Brain microvascular endothelial cell (primary cell): ENCODE data around the gene NTRK3.

Source experiments
- DNase-seq: peaks from one replicate; pipeline ENCODE4 v3.0.0-alpha.2; 2020
- H3K27ac ChIP-seq: fragments of 250-450 bp; sonication (Bioruptor Pico); 2 replicates; pipeline ENCODE4 v1.5.1; 2020; ENCODE audit warnings: mild to moderate bottlenecking, moderate library complexity
- H3K27me3 ChIP-seq: fragments of 250-450 bp; sonication (Bioruptor Pico); replicated peaks from 2 replicates; pipeline ENCODE4 v1.5.1; 2020; ENCODE audit warnings: mild to moderate bottlenecking
- H3K36me3 ChIP-seq: fragments of 250-450 bp; sonication (Bioruptor Pico); replicated peaks from 2 replicates; pipeline ENCODE4 v1.5.1; 2020; ENCODE audit warnings: mild to moderate bottlenecking
- H3K4me3 ChIP-seq: 2 replicates; pipeline ENCODE4 v1.5.1; 2011; ENCODE audit warnings: low read depth, mild to moderate bottlenecking, control low read depth, low read length, moderate library complexity
- CTCF ChIP-seq: IDR thresholded peaks from 2 replicates; pipeline ENCODE4 v1.5.1; 2011; ENCODE audit warnings: low read depth, mild to moderate bottlenecking, moderate library complexity, low read length, control low read depth, inconsistent platforms; ENCODE audit errors: missing control alignments
- in situ Hi-C: cut with HindIII; loops from 2 replicates; pipeline ENCODE4 v1.10.0; 2017; ENCODE audit warnings: low sequenced_read_pairs, low pct_ligation_motif_present

The NTRK3 gene

DNA sequence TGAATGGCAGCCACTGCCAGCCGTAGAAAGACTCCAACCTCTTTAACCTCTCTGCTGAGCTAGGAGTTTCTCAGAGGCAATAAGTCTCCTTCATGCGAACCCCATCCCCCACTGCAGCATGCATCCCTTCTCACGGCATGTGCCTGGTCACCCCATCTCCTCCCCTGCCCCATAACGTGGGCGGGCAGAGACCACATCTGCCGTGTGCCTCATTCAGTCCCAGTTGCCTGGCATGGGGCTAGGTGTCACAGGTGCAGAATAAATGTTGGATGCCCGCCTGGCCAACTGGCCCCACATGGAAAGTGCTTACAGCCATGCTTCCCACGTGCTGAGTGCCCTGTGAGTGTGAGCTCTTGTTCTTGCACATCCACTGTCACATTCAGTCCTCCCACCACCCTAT lies 43.5 kb upstream of the NTRK3 start:
- no peak for DNase-seq
- Histone ChIP-seq H3K4me3 (no peak overlapping the region), H3K36me3 (no peaks in the 10 kb centered on the region), H3K27me3 (no peaks in the 10 kb centered on the region), H3K27ac (no peak overlapping the region)
- in situ Hi-C loops: no loop called here
- no peak for TF ChIP-seq CTCF

DNA sequence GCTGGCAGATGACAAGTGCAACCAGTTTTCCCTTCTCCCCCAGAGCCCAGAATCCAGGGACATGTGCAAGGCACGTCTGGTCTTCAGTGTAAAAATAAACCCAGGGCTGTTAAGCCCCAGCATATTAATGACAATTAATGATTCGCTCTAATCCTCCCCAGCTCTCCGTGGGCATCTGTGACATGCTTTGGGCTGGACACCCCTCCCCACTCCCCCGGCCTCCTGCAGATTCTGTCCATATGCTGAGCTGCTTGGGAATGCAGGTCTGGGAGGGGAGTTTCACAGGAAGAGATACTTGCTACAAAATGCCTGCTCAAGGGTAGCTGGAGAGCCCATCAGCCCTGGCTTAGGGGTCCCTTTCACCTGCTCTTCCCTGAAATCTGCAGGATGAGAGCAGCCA lies 43.0 kb upstream of the NTRK3 start:
- Histone ChIP-seq H3K4me3 (no peak overlapping the region), H3K27ac (no peak overlapping the region), H3K27me3 (no peaks in the 10 kb centered on the region), H3K36me3 (no peaks in the 10 kb centered on the region)
- TF ChIP-seq CTCF: no peak
- in situ Hi-C loops: no loop called here
- DNase-seq: no peak

GRCh38 chr15:88288661-88289060 lies 32.1 kb upstream of the NTRK3 start:
- TF ChIP-seq CTCF: no peak
- Histone ChIP-seq H3K36me3 (no peaks in the 10 kb centered on the region), H3K27me3 (no peaks in the 10 kb centered on the region), H3K4me3 (no peak overlapping the region), H3K27ac (no peak overlapping the region)
- in situ Hi-C loops: no loop called here
- no peak for DNase-seq

DNA sequence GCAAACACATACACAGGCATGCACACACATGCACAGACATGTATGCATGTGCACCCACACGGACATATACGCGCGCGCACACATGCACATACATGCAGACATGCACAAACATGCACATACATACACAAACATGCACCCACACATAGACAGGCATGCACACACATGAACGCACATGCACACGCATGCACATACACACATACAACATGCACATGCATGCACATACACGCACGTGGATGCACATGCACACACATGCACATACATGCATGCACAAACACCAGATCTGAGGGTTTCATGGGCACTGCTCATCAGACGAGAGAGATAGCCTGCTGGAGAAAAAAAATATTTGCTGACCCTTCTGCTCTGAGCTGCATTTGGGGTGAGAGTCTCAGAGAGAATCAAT lies 31.7 kb upstream of the NTRK3 start:
- in situ Hi-C loops: no loop called here
- H3K27me3 ChIP-seq: no peaks in the 10 kb centered on the region
- no peak overlapping the region for H3K27ac ChIP-seq
- TF ChIP-seq CTCF: no peak
- no peak overlapping the region for H3K4me3 ChIP-seq
- H3K36me3 ChIP-seq: no peaks in the 10 kb centered on the region
- no peak for DNase-seq

DNA sequence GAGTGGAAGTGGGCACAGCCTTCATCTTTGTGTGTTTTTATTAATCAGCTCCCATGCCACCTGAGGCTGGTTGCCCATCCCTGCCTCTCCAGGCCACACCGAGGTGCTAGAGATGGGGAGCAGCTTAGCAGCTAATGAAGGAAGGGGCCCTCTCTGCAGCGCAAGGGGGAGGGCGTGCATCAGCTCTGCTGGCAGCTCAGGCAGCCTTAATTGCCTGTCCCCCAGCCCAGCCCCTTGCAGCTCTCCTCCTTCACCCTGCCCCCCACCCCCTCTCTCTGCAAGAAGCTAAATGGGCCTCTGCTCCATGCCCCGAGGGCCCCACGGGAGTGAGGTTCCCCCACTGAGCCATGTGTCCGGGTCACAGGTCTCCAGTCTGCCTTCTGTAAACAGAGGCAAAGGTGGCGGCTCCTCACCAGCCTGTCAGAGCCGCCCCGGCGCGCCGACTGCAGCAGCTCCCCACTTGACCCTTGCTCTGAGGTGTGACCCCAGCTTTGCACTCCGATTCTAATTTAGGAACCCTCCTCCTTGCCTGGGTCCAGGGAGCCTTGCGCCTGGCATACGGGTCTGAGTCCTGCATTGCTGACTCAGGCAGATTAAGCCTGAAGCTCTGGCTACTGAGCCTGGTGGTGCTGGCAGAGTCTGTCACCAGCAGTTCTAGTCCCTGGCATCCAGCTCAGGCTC lies 27.9 kb upstream of the NTRK3 start:
- DNase-seq: no peak
- TF ChIP-seq CTCF: no peak
- no peak overlapping the region for H3K4me3 ChIP-seq
- H3K27ac ChIP-seq: no peak overlapping the region
- H3K27me3 ChIP-seq: no peaks in the 10 kb centered on the region
- in situ Hi-C loops: no loop called here
- H3K36me3 ChIP-seq: no peaks in the 10 kb centered on the region

GRCh38 chr15:88282614-88283013 lies 26.1 kb upstream of the NTRK3 start:
- no peaks in the 10 kb centered on the region for H3K36me3 ChIP-seq
- in situ Hi-C loops: no loop called here
- no peak for TF ChIP-seq CTCF
- no peak overlapping the region for H3K4me3 ChIP-seq
- H3K27me3 ChIP-seq: no peaks in the 10 kb centered on the region
- DNase-seq: no peak
- no peak overlapping the region for H3K27ac ChIP-seq
